Parathyroid adenoma (tissue), 2 donors: ENCODE measurements around the gene PLK3.
"Not testable (repeated sequence)": the region's sequence is repeated elsewhere in the genome, so short reads cannot be mapped to it uniquely, and the experiment has no call there.

ENCODE experiments used
- H2AFZ ChIP-seq: fragments of 300-600 bp; sonication (generic); one replicate; pipeline ENCODE4 v1.7.0; 2017; ENCODE audit warnings: antibody characterized with exemption, mild to moderate bottlenecking
- H3K27ac ChIP-seq: fragments of 300-600 bp; sonication (generic); one replicate; pipeline ENCODE4 v1.7.0; 2017
- H3K27me3 ChIP-seq: fragments of 300-600 bp; sonication (generic); one replicate; pipeline ENCODE4 v1.7.0; 2017; ENCODE audit warnings: low read length; ENCODE audit not compliant: control insufficient read depth, insufficient read depth
- H3K36me3 ChIP-seq: fragments of 300-600 bp; sonication (generic); one replicate; pipeline ENCODE4 v1.7.0; 2017; ENCODE audit warnings: low read length; ENCODE audit not compliant: control insufficient read depth, insufficient read depth
- H3K4me1 ChIP-seq: fragments of 300-600 bp; sonication (generic); one replicate; pipeline ENCODE4 v1.7.0; 2017; ENCODE audit warnings: control low read depth
- H3K4me2 ChIP-seq: fragments of 300-600 bp; sonication (generic); one replicate; pipeline ENCODE4 v1.7.0; 2017; ENCODE audit warnings: low read length
- H3K4me3 ChIP-seq: fragments of 300-600 bp; sonication (generic); one replicate; pipeline ENCODE4 v1.7.0; 2017; ENCODE audit warnings: low read depth, low read length
- H3K79me2 ChIP-seq: fragments of 300-600 bp; sonication (generic); one replicate; pipeline ENCODE4 v1.7.0; 2017; ENCODE audit warnings: control low read depth
- H3K9ac ChIP-seq: fragments of 300-600 bp; sonication (generic); one replicate; pipeline ENCODE4 v1.7.0; 2017; ENCODE audit warnings: mild to moderate bottlenecking
- H3K9me3 ChIP-seq: fragments of 300-600 bp; sonication (generic); one replicate; pipeline ENCODE4 v1.7.0; 2017; ENCODE audit warnings: low read length; ENCODE audit not compliant: control insufficient read depth
- CTCF ChIP-seq: fragments of 300-600 bp; sonication (generic); IDR thresholded peaks from one replicate; pipeline ENCODE4 v1.7.0; 2017; ENCODE audit warnings: antibody characterized with exemption, mild to moderate bottlenecking
- donor health status: primary hyperparathyroidism.

PLK3 gene

GRCh38 chr1:44820328-44821239 lies 20.4 kb downstream of the PLK3 start:
- H3K9ac ChIP-seq = no peak overlapping the region
- peak overlapping the region; percentile 56 for H2AFZ ChIP-seq
- no peaks in the 10 kb centered on the region for H3K4me1 ChIP-seq
- H3K9me3 ChIP-seq = no peaks in the 10 kb centered on the region
- TF ChIP-seq CTCF = no peak
- H3K4me2 ChIP-seq = peak overlapping the region; percentile 30
- H3K27me3 ChIP-seq = no peaks in the 10 kb centered on the region
- H3K79me2 ChIP-seq = no peaks in the 10 kb centered on the region
- peak overlapping the region; percentile 74 for H3K27ac ChIP-seq
- H3K4me3 ChIP-seq = peak overlapping the region; percentile 35
- no peaks in the 10 kb centered on the region for H3K36me3 ChIP-seq

- Histone ChIP-seq H3K4me1 (no peaks in the 10 kb centered on the region), H3K27me3 (no peaks in the 10 kb centered on the region), H3K79me2 (no peaks in the 10 kb centered on the region), H3K27ac (no peak overlapping the region), H3K9me3 (no peaks in the 10 kb centered on the region), H3K4me3 (no peak overlapping the region), H3K9ac (no peak overlapping the region), H3K36me3 (no peaks in the 10 kb centered on the region), H3K4me2 (no peak overlapping the region), H2AFZ (no peak overlapping the region)
- TF ChIP-seq CTCF = no peak
These were observed 21.1 kb downstream of the PLK3 start for GRCh38 chr1:44821240-44821715.

- no peak for TF ChIP-seq CTCF
- no peaks in the 10 kb centered on the region for H3K9me3 ChIP-seq
- H3K36me3 ChIP-seq = no peaks in the 10 kb centered on the region
- H3K79me2 ChIP-seq = no peaks in the 10 kb centered on the region
- no peaks in the 10 kb centered on the region for H3K4me1 ChIP-seq
- H3K27ac ChIP-seq = no peak overlapping the region
- H3K4me3 ChIP-seq = no peak overlapping the region
- H3K4me2 ChIP-seq = no peak overlapping the region
- no peak overlapping the region for H2AFZ ChIP-seq
- no peaks in the 10 kb centered on the region for H3K27me3 ChIP-seq
- H3K9ac ChIP-seq = no peak overlapping the region
These were observed 22.0 kb downstream of the PLK3 start for GRCh38 chr1:44822131-44822701.

- H3K9me3 ChIP-seq = no peaks in the 10 kb centered on the region
These were observed 22.8 kb downstream of the PLK3 start for GRCh38 chr1:44822981-44823451.

GRCh38 chr1:44824392-44824791 lies 24.2 kb downstream of the PLK3 start:
- H3K9ac ChIP-seq, H3K9me3 ChIP-seq, H2AFZ ChIP-seq, H3K27ac ChIP-seq, H3K4me2 ChIP-seq, H3K27me3 ChIP-seq, H3K4me3 ChIP-seq, H3K4me1 ChIP-seq, H3K36me3 ChIP-seq, H3K79me2 ChIP-seq: not testable (repeated sequence)

More at GRCh38 chr1:44822981-44823451, 22.8 kb downstream of the PLK3 start:
- Histone ChIP-seq H3K79me2 (no peaks in the 10 kb centered on the region), H3K4me2 (no peak overlapping the region), H2AFZ (no peak overlapping the region), H3K9ac (no peak overlapping the region), H3K4me1 (no peaks in the 10 kb centered on the region), H3K27me3 (no peaks in the 10 kb centered on the region), H3K36me3 (no peaks in the 10 kb centered on the region), H3K4me3 (no peak overlapping the region), H3K27ac (no peak overlapping the region)
- TF ChIP-seq CTCF = no peak
